ENCODE results near the gene SAMD15. TPM values are rescaled to one million over a fixed set of nuclear protein-coding genes. Genes with fewer than 3 reads are reported as not detected.

SAMD15 gene
- total RNA-seq (2014; rRNA removed), result 1.2 and 6.2 TPM in 2 replicates
- Bru-seq, nascent RNA, result percentile 39 among the genes with signal in this experiment
- percentile 31 among the genes with signal in this experiment for BruChase-seq, experiment 1, labeled RNA remaining after a 6-hour chase
- percentile 28 among the genes with signal in this experiment for BruChase-seq, experiment 2, labeled RNA remaining after a 2-hour chase
- long read RNA-seq, partial matches to known transcripts, result 0 of 3 reads
- long read RNA-seq, other reads (novel, unspliced or antisense), result 1 of 3 reads

GRCh38 chr14:77376771-77377501, at the start of gene SAMD15, which contains the start of gene TMED8:
Gene SAMD15, plus strand, starts transcription at chr14:77377379. Its CDS starts 40 bp downstream, at chr14:77377419.
Gene TMED8, minus strand, starts transcription at chr14:77377094. Its CDS starts 41 bp downstream, at chr14:77377053.
- no TSS peak for BruUV-seq (replicated peaks)
- intact Hi-C loops (cut with micrococcal nuclease), result loop anchor here (1.0 to 2.0 kb wide), 2 partner anchors 56 to 80 kb away; partner anchors contain the start of genes GSTZ1, POMT2 and VIPAS39

GRCh38 chr14:77329872-77330271, 47.3 kb upstream of the SAMD15 start:
- intact Hi-C loops (cut with micrococcal nuclease), result no loop called here
- Histone ChIP-seq H3K4me1 (ENCODE audit: insufficient read depth, low read length) (no peaks in the 10 kb centered on the region), H3K36me3 (ENCODE audit: low read depth, low read length) (no peaks in the 10 kb centered on the region), H3K27me3 (ENCODE audit: low read length) (no peaks in the 10 kb centered on the region), H3F3A (ENCODE audit: low read length, unreplicated experiment) (no peaks in the 10 kb centered on the region), H2AFZ (ENCODE audit: low read length) (no peak overlapping the region), H3K9me2 (replicated peaks; ENCODE audit: low read length) (no peaks in the 10 kb centered on the region), H3K4me3 (ENCODE audit: low read length) (no peak overlapping the region), H3K79me2 (ENCODE audit: low read length) (no peaks in the 10 kb centered on the region), H3K9ac (ENCODE audit: low read length) (no peak overlapping the region), H3K4me2 (ENCODE audit: low read length) (no peak overlapping the region), H3K27ac (ENCODE audit: low read length) (no peak overlapping the region), H3K9me3 (ENCODE audit: low read length) (no peaks in the 10 kb centered on the region), H4K20me1 (ENCODE audit: low read length) (no peaks in the 10 kb centered on the region)
- TF ChIP-seq EZH2 (IDR thresholded peaks at IDR 0.05; ENCODE audit: low read length, unreplicated experiment), result no peak
- no peak for TF ChIP-seq EZH2phosphoT487 (IDR thresholded peaks at IDR 0.05; ENCODE audit: borderline replicate concordance, low read length)
- no peak for TF ChIP-seq CTCF (conservative IDR thresholded peaks at IDR 0.05; ENCODE audit: low read depth, low read length)
- ChIA-PET CTCF (interaction anchor here (0.6 kb wide), 1 partner anchor 178 kb away, joined by 5 read pairs; no protein-coding TSS in a partner anchor), POLR2A (ENCODE audit: unreplicated experiment) (no interaction called here)
- BruUV-seq (replicated peaks), result no TSS peak
- DNase-seq (no peak), ATAC-seq (no peak)

More at GRCh38 chr14:77376771-77377501, at the start of gene SAMD15, which contains the start of gene TMED8:
- Histone ChIP-seq H3K4me1 (ENCODE audit: insufficient read depth, low read length) (peaks cover 27% of the 10 kb centered on the region), H3K36me3 (ENCODE audit: low read depth, low read length) (no peaks in the 10 kb centered on the region), H3K9ac (ENCODE audit: low read length) (peak within 1 kb of the TSS; percentile 86), H3K4me2 (ENCODE audit: low read length) (peak within 1 kb of the TSS; percentile 92), H3K9me2 (replicated peaks; ENCODE audit: low read length) (no peaks in the 10 kb centered on the region), H3K27ac (ENCODE audit: low read length) (peak within 1 kb of the TSS; percentile 51), H3F3A (ENCODE audit: low read length, unreplicated experiment) (no peaks in the 10 kb centered on the region), H3K9me3 (ENCODE audit: low read length) (no peaks in the 10 kb centered on the region), H3K79me2 (ENCODE audit: low read length) (peaks cover 35% of the 10 kb centered on the region), H2AFZ (ENCODE audit: low read length) (peak within 1 kb of the TSS; percentile 98), H4K20me1 (ENCODE audit: low read length) (no peaks in the 10 kb centered on the region), H3K4me3 (ENCODE audit: low read length) (peak within 1 kb of the TSS; percentile 92), H3K27me3 (ENCODE audit: low read length) (no peaks in the 10 kb centered on the region)
- ChIA-PET CTCF (interaction anchor here (0.5 to 1.3 kb wide), 3 partner anchors 61 to 163 kb away, joined by 3 to 4 read pairs (median 3); no protein-coding TSS in a partner anchor), POLR2A (ENCODE audit: unreplicated experiment) (interaction anchor here (0.5 to 1.1 kb wide), 5 partner anchors 18 to 231 kb away, joined by 3 to 27 read pairs (median 4); partner anchors contain the start of gene GSTZ1)
- DNase-seq, result peak; percentile 94
- peak; percentile 97 for ATAC-seq
- TF ChIP-seq CTCF (conservative IDR thresholded peaks at IDR 0.05; ENCODE audit: low read depth, low read length) (peak; percentile 37; the same call in 1 of the 2 replicates), EZH2phosphoT487 (IDR thresholded peaks at IDR 0.05; ENCODE audit: borderline replicate concordance, low read length) (no peak), EZH2 (IDR thresholded peaks at IDR 0.05; ENCODE audit: low read length, unreplicated experiment) (no peak)
